ENCODE results near the gene ASB1.

GRCh38 chr2:238488347-238488826, 61.7 kb downstream of the ASB1 start:
- TF ChIP-seq CTCF (conservative IDR thresholded peaks at IDR 0.05 in 1 of 2, IDR thresholded peaks at IDR 0.05 in 1 of 2; ENCODE audit: low read depth in 1 of 2, low read length in 2 of 2) (no peak), EZH2 (IDR thresholded peaks at IDR 0.05; ENCODE audit: low read length, missing control alignments) (no peak)
